Measurements from ENCODE around the gene ZNF236.

The ZNF236 gene

GRCh38 chr18:76996429-76996828 lies 174.1 kb downstream of the ZNF236 start:
- TF ChIP-seq, protein P1, sequence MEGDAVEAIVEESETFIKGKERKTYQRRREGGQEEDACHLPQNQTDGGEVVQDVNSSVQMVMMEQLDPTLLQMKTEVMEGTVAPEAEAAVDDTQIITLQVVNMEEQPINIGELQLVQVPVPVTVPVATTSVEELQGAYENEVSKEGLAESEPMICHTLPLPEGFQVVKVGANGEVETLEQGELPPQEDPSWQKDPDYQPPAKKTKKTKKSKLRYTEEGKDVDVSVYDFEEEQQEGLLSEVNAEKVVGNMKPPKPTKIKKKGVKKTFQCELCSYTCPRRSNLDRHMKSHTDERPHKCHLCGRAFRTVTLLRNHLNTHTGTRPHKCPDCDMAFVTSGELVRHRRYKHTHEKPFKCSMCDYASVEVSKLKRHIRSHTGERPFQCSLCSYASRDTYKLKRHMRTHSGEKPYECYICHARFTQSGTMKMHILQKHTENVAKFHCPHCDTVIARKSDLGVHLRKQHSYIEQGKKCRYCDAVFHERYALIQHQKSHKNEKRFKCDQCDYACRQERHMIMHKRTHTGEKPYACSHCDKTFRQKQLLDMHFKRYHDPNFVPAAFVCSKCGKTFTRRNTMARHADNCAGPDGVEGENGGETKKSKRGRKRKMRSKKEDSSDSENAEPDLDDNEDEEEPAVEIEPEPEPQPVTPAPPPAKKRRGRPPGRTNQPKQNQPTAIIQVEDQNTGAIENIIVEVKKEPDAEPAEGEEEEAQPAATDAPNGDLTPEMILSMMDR (IDR thresholded peaks at IDR 0.05; ENCODE audit: low read length) = no peak
- no peak for TF ChIP-seq EZH2 (IDR thresholded peaks at IDR 0.05; ENCODE audit: borderline replicate concordance, low read length)
- Histone ChIP-seq H3K36me3 (ENCODE audit: insufficient read depth, low read length) (no peaks in the 10 kb centered on the region; the same call in 1 of the 2 replicates), H4K20me1 (ENCODE audit: insufficient read depth, low read length) (no peaks in the 10 kb centered on the region), H3K27ac (ENCODE audit: low read depth, low read length, poor library complexity, severe bottlenecking) (no peak overlapping the region), H2AFZ (ENCODE audit: low read length) (no peak overlapping the region), H3K9ac (ENCODE audit: low read length) (no peak overlapping the region), H3K4me2 (ENCODE audit: low read length) (no peak overlapping the region), H3K4me3 (ENCODE audit: low read depth, low read length, poor library complexity, severe bottlenecking) (no peak overlapping the region), H3K27me3 (ENCODE audit: insufficient read depth, low read length) (no peaks in the 10 kb centered on the region), H3F3A (ENCODE audit: insufficient read depth, low read length) (no peaks in the 10 kb centered on the region), H3K9me2 (ENCODE audit: low read depth, low read length) (no peaks in the 10 kb centered on the region), H3K79me2 (ENCODE audit: insufficient read depth, low read length) (no peaks in the 10 kb centered on the region), H3K9me3 (ENCODE audit: low read length) (0 out of 2 replicates have a peak, but pooled peaks cover 3% of the 10 kb centered on the region), H3K4me1 (ENCODE audit: insufficient read depth, low read length, severe bottlenecking) (peaks cover 23% of the 10 kb centered on the region)

DNA sequence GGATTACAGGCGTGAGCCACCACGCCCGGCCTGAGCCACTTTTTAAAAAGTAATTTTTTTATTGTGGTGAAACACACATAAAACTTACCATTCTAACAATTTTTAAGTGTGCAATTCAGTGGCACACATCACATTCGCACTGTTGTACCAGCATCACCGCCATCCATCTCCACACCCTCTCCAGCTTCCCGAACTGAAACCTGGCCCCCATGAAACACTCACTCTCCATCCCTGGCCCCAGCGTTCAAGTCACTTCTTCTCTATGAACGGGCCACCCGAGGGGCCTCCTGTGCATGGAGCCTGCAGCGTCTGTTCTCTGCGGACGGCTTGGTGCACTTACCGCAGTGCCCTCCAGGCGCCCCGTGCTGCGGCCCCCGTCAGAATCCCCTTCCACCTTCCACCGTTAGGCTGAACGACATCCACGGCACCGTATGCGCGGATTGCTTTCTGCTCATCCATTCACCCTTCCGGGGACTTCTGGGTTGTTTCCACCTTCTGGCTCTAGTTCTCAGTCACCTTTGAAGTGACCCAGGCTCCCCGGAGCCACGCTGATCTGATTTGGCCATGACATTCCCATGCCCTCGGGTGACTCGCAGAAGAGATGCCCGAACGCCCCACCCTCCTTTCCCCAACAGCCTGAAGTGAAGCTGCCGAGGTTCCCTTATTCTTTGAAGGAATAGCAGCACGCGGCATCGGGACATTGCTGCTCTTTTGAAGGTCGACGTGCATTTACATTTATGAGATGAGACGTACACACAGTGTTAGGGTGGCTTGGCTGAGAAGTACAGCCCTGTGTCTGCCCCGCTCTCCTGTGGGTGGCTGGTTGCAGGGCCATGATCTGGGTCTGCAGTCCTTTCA lies 175.8 kb downstream of the ZNF236 start:
- no peaks in the 10 kb centered on the region; the same call in 1 of the 2 replicates for H3K36me3 ChIP-seq (ENCODE audit: insufficient read depth, low read length)
- no peak overlapping the region for H3K4me3 ChIP-seq (ENCODE audit: low read depth, low read length, poor library complexity, severe bottlenecking)
- H3K27me3 ChIP-seq (ENCODE audit: insufficient read depth, low read length) = no peaks in the 10 kb centered on the region
- no peaks in the 10 kb centered on the region for H3K9me2 ChIP-seq (ENCODE audit: low read depth, low read length)
- no peak overlapping the region for H3K27ac ChIP-seq (ENCODE audit: low read depth, low read length, poor library complexity, severe bottlenecking)
- no peaks in the 10 kb centered on the region for H4K20me1 ChIP-seq (ENCODE audit: insufficient read depth, low read length)
- H2AFZ ChIP-seq (ENCODE audit: low read length) = no peak overlapping the region
- 0 out of 2 replicates have a peak, but pooled peaks cover 3% of the 10 kb centered on the region for H3K9me3 ChIP-seq (ENCODE audit: low read length)
- TF ChIP-seq EZH2 (IDR thresholded peaks at IDR 0.05; ENCODE audit: borderline replicate concordance, low read length) = no peak
- no peaks in the 10 kb centered on the region for H3F3A ChIP-seq (ENCODE audit: insufficient read depth, low read length)
- H3K9ac ChIP-seq (ENCODE audit: low read length) = no peak overlapping the region
- no peaks in the 10 kb centered on the region for H3K79me2 ChIP-seq (ENCODE audit: insufficient read depth, low read length)
- H3K4me1 ChIP-seq (ENCODE audit: insufficient read depth, low read length, severe bottlenecking) = peaks cover 36% of the 10 kb centered on the region
- no peak overlapping the region for H3K4me2 ChIP-seq (ENCODE audit: low read length)

DNA sequence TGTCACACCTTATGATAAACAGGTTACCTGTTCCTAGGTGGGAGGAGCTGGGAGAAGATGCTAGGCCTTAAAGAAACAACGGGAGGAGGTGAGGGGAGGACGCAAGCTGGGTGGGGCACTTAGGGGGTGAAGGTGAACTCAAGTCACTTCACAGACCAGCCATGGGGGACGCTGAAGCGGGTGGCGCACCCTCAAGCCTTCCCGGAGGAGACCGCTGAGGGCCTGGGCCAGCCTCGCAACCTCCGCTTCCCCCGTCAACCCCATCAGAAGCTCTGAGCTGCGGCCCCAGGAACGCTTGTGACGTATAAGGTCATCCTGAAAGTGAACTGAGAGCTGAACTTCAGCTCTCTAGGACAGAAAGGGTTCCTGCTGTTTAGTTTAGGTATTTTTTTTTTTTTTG lies 176.7 kb downstream of the ZNF236 start:
- H3K9me2 ChIP-seq (ENCODE audit: low read depth, low read length) = no peaks in the 10 kb centered on the region
- no peak overlapping the region for H3K4me2 ChIP-seq (ENCODE audit: low read length)
- H3K9me3 ChIP-seq (ENCODE audit: low read length) = 0 out of 2 replicates have a peak, but pooled peaks cover 3% of the 10 kb centered on the region
- TF ChIP-seq, protein P1 (IDR thresholded peaks at IDR 0.05; ENCODE audit: low read length) = no peak
- TF ChIP-seq EZH2 (IDR thresholded peaks at IDR 0.05; ENCODE audit: borderline replicate concordance, low read length) = no peak
- H3K4me1 ChIP-seq (ENCODE audit: insufficient read depth, low read length, severe bottlenecking) = peaks cover 44% of the 10 kb centered on the region
- no peak overlapping the region for H3K4me3 ChIP-seq (ENCODE audit: low read depth, low read length, poor library complexity, severe bottlenecking)
- no peak overlapping the region for H2AFZ ChIP-seq (ENCODE audit: low read length)
- no peak overlapping the region for H3K9ac ChIP-seq (ENCODE audit: low read length)
- H4K20me1 ChIP-seq (ENCODE audit: insufficient read depth, low read length) = no peaks in the 10 kb centered on the region
- no peaks in the 10 kb centered on the region for H3K27me3 ChIP-seq (ENCODE audit: insufficient read depth, low read length)
- no peaks in the 10 kb centered on the region for H3F3A ChIP-seq (ENCODE audit: insufficient read depth, low read length)
- H3K79me2 ChIP-seq (ENCODE audit: insufficient read depth, low read length) = no peaks in the 10 kb centered on the region
- no peaks in the 10 kb centered on the region; the same call in 1 of the 2 replicates for H3K36me3 ChIP-seq (ENCODE audit: insufficient read depth, low read length)
- H3K27ac ChIP-seq (ENCODE audit: low read depth, low read length, poor library complexity, severe bottlenecking) = no peak overlapping the region
